Measurements from ENCODE around the gene CDR2L. TPM values are rescaled to one million over a fixed set of nuclear protein-coding genes. Genes with fewer than 3 reads are reported as not detected.
"Not testable (repeated sequence)": the region's sequence is repeated elsewhere in the genome, so short reads cannot be mapped to it uniquely, and the experiment has no call there.

The CDR2L gene
- polyA plus RNA-seq, 2 of the 4 experiments (the other 2 are of a cell fraction), result 18.5 to 34.0 TPM

DNA sequence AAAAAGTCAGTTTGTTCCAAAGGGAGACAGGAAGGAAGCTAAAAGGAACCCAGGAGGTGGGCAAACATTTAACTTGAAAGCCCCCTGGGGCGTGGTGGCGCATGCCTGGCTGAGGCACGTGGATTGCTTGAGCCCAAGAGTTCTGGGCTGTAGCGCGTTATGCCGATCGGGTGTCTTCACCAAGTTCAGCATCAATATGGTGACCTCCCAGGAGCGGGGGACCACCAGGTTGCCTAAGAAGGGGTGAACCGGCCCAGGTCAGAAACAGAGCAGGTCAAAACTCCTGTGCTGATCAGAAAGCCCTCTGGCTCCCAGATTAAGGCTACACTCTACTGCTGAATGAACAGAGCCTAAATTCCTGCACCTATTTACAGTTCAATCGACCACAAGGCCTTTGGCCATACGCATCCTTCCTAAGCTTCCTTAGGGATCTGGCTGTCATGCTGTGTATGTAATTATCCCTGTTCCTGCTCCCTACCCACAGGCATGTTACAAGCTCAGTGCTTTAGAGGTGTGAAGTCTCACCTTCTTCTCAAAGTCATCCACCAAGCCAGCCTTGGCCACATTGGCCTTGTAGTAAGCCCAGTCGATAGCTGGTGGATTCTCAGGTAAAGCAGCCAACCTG is 54.3 kb downstream of the CDR2L start:
- Histone ChIP-seq H3K4me3 (no peak overlapping the region), H3K4me1 (peaks cover 13% of the 10 kb centered on the region), H3K9me3 (no peaks in the 10 kb centered on the region), H3K27ac (no peak overlapping the region), H3K4me2 (no peak overlapping the region)
- CTCF ChIA-PET, result interaction anchor here (0.6 to 5.4 kb wide), 15 partner anchors 7 to 160 kb away, joined by 3 to 21 read pairs (median 6); partner anchors contain the start of genes MRPL58 and NT5C
- no peak for ATAC-seq
- no peak for FAIRE-seq
- POLR2A ChIA-PET, result no interaction called here
- WGBS (ENCODE audit: missing lambda C conversion rate), result 91% methylated on average over 11 of the region's 12 CpGs
- TF ChIP-seq, protein P1, sequence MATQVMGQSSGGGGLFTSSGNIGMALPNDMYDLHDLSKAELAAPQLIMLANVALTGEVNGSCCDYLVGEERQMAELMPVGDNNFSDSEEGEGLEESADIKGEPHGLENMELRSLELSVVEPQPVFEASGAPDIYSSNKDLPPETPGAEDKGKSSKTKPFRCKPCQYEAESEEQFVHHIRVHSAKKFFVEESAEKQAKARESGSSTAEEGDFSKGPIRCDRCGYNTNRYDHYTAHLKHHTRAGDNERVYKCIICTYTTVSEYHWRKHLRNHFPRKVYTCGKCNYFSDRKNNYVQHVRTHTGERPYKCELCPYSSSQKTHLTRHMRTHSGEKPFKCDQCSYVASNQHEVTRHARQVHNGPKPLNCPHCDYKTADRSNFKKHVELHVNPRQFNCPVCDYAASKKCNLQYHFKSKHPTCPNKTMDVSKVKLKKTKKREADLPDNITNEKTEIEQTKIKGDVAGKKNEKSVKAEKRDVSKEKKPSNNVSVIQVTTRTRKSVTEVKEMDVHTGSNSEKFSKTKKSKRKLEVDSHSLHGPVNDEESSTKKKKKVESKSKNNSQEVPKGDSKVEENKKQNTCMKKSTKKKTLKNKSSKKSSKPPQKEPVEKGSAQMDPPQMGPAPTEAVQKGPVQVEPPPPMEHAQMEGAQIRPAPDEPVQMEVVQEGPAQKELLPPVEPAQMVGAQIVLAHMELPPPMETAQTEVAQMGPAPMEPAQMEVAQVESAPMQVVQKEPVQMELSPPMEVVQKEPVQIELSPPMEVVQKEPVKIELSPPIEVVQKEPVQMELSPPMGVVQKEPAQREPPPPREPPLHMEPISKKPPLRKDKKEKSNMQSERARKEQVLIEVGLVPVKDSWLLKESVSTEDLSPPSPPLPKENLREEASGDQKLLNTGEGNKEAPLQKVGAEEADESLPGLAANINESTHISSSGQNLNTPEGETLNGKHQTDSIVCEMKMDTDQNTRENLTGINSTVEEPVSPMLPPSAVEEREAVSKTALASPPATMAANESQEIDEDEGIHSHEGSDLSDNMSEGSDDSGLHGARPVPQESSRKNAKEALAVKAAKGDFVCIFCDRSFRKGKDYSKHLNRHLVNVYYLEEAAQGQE (IDR thresholded peaks at IDR 0.05), result no peak
- TF ChIP-seq CTCF (IDR thresholded peaks at IDR 0.05), result no peak
- TF ChIP-seq FOSB (CRISPR knock-in tag; IDR thresholded peaks at IDR 0.05), result no peak
- TF ChIP-seq HOXB5 (CRISPR knock-in tag; IDR thresholded peaks at IDR 0.05), result no peak
- TF ChIP-seq HOXA7 (CRISPR knock-in tag; IDR thresholded peaks at IDR 0.05), result no peak
- no peak for TF ChIP-seq EHF (CRISPR knock-in tag; IDR thresholded peaks at IDR 0.05)
- TF ChIP-seq SREBF2 (IDR thresholded peaks at IDR 0.05), result no peak
- no peak for TF ChIP-seq ZFP36 (IDR thresholded peaks at IDR 0.05; ENCODE audit: borderline replicate concordance, partially characterized antibody)
- no peak for TF ChIP-seq BHLHE40 (IDR thresholded peaks at IDR 0.05; ENCODE audit: low read depth, low read length)
- no peak for DNase-seq (ENCODE audit: low read depth in 1 of 2, low spot score in 1 of 2)

DNA sequence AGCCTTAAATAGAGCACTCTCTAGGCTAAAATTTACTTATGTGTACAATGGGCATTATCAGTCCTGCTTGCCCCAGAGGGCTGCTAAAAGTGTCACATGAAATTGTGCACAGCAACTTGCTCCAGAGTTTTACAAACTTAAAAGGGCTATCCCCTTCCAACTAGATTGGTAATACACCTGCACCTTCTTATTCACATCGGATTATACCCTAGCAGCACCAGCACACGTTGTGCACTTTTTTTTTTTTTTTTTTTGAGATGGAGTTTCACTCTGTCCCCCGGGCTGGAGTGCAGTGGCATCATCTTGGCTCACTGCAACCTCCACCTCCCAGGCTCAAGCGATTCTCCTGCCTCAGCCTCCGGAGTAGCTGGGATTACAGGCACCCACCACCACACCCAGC is 56.4 kb downstream of the CDR2L start:
- POLR2A ChIA-PET, result interaction anchor here (0.7 kb wide), 1 partner anchor 664 kb away, joined by 4 read pairs; no protein-coding TSS in a partner anchor
- H3K27ac ChIP-seq; ATAC-seq; H3K4me3 ChIP-seq; H3K9me3 ChIP-seq; FAIRE-seq; DNase-seq (ENCODE audit: low read depth in 1 of 2, low spot score in 1 of 2); H3K4me2 ChIP-seq: not testable (repeated sequence)
- WGBS (ENCODE audit: missing lambda C conversion rate), result 71% methylated on average over 5 of the region's 5 CpGs
- peaks cover 15% of the 10 kb centered on the region for H3K4me1 ChIP-seq
- CTCF ChIA-PET, result interaction anchor here (0.7 to 5.4 kb wide), 6 partner anchors 9 to 70 kb away, joined by 3 to 21 read pairs (median 6); no protein-coding TSS in a partner anchor

DNA sequence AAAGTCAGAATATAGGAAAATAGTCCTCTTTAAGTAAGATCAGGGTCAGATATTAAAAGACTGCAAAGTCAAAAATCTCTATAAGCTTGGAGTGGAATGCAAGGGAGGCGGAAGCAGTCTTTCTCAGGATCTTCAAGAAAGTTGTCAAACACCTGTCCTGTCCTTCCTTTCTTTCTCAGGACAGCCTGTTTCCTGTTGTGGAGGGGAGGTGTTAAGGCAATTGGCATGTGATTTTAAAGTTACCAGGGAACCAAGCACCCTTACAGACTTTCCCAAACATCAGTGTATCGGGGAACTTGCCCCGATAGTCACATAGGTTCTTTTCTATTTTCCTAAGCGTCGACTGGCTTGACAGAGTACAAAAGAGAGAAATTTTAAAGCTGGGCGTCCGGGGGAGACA is 57.3 kb downstream of the CDR2L start:
- POLR2A ChIA-PET, result no interaction called here
- WGBS (ENCODE audit: missing lambda C conversion rate), result 96% methylated on average over 7 of the region's 7 CpGs
- H3K4me3 ChIP-seq, result no peak overlapping the region
- no peak overlapping the region for H3K4me2 ChIP-seq
- CTCF ChIA-PET, result interaction anchor here (1.0 kb wide), 1 partner anchor 87 kb away, joined by 3 read pairs; no protein-coding TSS in a partner anchor
- FAIRE-seq (no peak), ATAC-seq (no peak), DNase-seq (ENCODE audit: low read depth in 1 of 2, low spot score in 1 of 2) (no peak)
- H3K27ac ChIP-seq, result no peak overlapping the region
- TF ChIP-seq POLR2AphosphoS2 (conservative IDR thresholded peaks at IDR 0.05; ENCODE audit: low read length) (no peak), FOXS1 (CRISPR knock-in tag; IDR thresholded peaks at IDR 0.05) (no peak), MAFK (IDR thresholded peaks at IDR 0.05; ENCODE audit: partially characterized antibody) (no peak), USF2 (IDR thresholded peaks at IDR 0.05) (no peak), RAD21 (conservative IDR thresholded peaks at IDR 0.05 in 1 of 2, IDR thresholded peaks at IDR 0.05 in 1 of 2) (no peak), SREBF2 (IDR thresholded peaks at IDR 0.05) (no peak), BCL3 (IDR thresholded peaks at IDR 0.05) (no peak), CHD2 (IDR thresholded peaks at IDR 0.05; ENCODE audit: low read length, partially characterized antibody) (no peak), RFX5 (IDR thresholded peaks at IDR 0.05) (no peak), PHF8 (IDR thresholded peaks at IDR 0.05; ENCODE audit: borderline replicate concordance, low read depth) (no peak), MAZ (IDR thresholded peaks at IDR 0.05; ENCODE audit: borderline replicate concordance, low read depth, low read length) (no peak), TFCP2L1 (CRISPR knock-in tag; IDR thresholded peaks at IDR 0.05) (no peak), JUNB (IDR thresholded peaks at IDR 0.05) (no peak)
- TF ChIP-seq, protein P2, sequence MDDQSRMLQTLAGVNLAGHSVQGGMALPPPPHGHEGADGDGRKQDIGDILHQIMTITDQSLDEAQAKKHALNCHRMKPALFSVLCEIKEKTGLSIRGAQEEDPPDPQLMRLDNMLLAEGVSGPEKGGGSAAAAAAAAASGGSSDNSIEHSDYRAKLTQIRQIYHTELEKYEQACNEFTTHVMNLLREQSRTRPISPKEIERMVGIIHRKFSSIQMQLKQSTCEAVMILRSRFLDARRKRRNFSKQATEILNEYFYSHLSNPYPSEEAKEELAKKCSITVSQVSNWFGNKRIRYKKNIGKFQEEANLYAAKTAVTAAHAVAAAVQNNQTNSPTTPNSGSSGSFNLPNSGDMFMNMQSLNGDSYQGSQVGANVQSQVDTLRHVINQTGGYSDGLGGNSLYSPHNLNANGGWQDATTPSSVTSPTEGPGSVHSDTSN (IDR thresholded peaks at IDR 0.05), result no peak
- H3K4me1 ChIP-seq, result peaks cover 16% of the 10 kb centered on the region
- H3K9me3 ChIP-seq, result no peaks in the 10 kb centered on the region

Data from A549 (cell line).